ENCODE measurements around the gene TMPRSS7.

TMPRSS7 gene

GRCh38 chr3:112101916-112102315 lies 67.4 kb downstream of the TMPRSS7 start:
- DNase-seq (ENCODE audit: low read depth, low spot score), result no peak

GRCh38 chr3:112104774-112105173 lies 70.2 kb downstream of the TMPRSS7 start:
- no peak for DNase-seq (ENCODE audit: low read depth, low spot score)

- no peak for DNase-seq (ENCODE audit: low read depth, low spot score)
Observed at GRCh38 chr3:112109322-112109721, 74.8 kb downstream of the TMPRSS7 start.

GRCh38 chr3:112111785-112112402 lies 77.4 kb downstream of the TMPRSS7 start:
- peak; percentile 61 for DNase-seq (ENCODE audit: low read depth, low spot score)

- DNase-seq (ENCODE audit: low read depth, low spot score), result no peak
Observed at GRCh38 chr3:112114576-112115160, 80.1 kb downstream of the TMPRSS7 start.

GRCh38 chr3:112115161-112115739 lies 80.7 kb downstream of the TMPRSS7 start:
- DNase-seq (ENCODE audit: low read depth, low spot score), result no peak

GRCh38 chr3:112115806-112116383 lies 81.4 kb downstream of the TMPRSS7 start:
- no peak for DNase-seq (ENCODE audit: low read depth, low spot score)

- no peak for DNase-seq (ENCODE audit: low read depth, low spot score)
Observed at GRCh38 chr3:112116748-112117186, 82.2 kb downstream of the TMPRSS7 start.

- no peak for DNase-seq (ENCODE audit: low read depth, low spot score)
Observed at GRCh38 chr3:112117415-112117814, 82.9 kb downstream of the TMPRSS7 start.

GRCh38 chr3:112117841-112118571 lies 83.5 kb downstream of the TMPRSS7 start:
- peak; percentile 28 for DNase-seq (ENCODE audit: low read depth, low spot score)

GRCh38 chr3:112119962-112120836 lies 85.7 kb downstream of the TMPRSS7 start:
- peak; percentile 10 for DNase-seq (ENCODE audit: low read depth, low spot score)

GRCh38 chr3:112121577-112122547 lies 87.3 kb downstream of the TMPRSS7 start:
- no peak for DNase-seq (ENCODE audit: low read depth, low spot score)

- no peak for DNase-seq (ENCODE audit: low read depth, low spot score)
Observed at GRCh38 chr3:112122870-112123269, 88.3 kb downstream of the TMPRSS7 start.

- no peak for DNase-seq (ENCODE audit: low read depth, low spot score)
Observed at GRCh38 chr3:112123548-112123947, 89.0 kb downstream of the TMPRSS7 start.

- DNase-seq (ENCODE audit: low read depth, low spot score), result no peak
Observed at GRCh38 chr3:112124907-112125607, 90.5 kb downstream of the TMPRSS7 start.

GRCh38 chr3:112126511-112126911 lies 92.0 kb downstream of the TMPRSS7 start:
- peak; percentile 88 for DNase-seq (ENCODE audit: low read depth, low spot score)

GRCh38 chr3:112127522-112128494 lies 93.3 kb downstream of the TMPRSS7 start:
- no peak for DNase-seq (ENCODE audit: low read depth, low spot score)
